Endothelial cell of umbilical vein (primary cell): Measurements from ENCODE around the gene FIBCD1. TPM values are rescaled to one million over a fixed set of nuclear protein-coding genes. Genes with fewer than 3 reads are reported as not detected.

ENCODE experiments used
- BruUV-seq: library from RNA; stranded (reverse); fragments of 400-500 nt; replicated peaks from 2 replicates; lab custom pipeline; 2021; lab: Mats Ljungman, UMichigan
- CTCF ChIA-PET: fragments of 300-600, 350-600 bp; sonication (Branson Sonifier 250); formaldehyde crosslinking; loops from one replicate; lab custom pipeline; 2021; ENCODE audit warnings: antibody characterized with exemption, inconsistent platforms; lab: Charles Lee
- POLR2A ChIA-PET: fragments of 300-600, 350-600 bp; sonication (Branson Sonifier 250); formaldehyde crosslinking; loops from one replicate; lab custom pipeline; 2021; ENCODE audit warnings: antibody characterized with exemption, inconsistent platforms; lab: Charles Lee
- DNase-seq: peaks from one replicate; pipeline ENCODE4 v3.0.0-alpha.2; 2011; ENCODE audit warnings: low read depth, low spot score
- FAIRE-seq: peaks from 2 replicates; lab custom pipeline; 2011; peaks lifted over from hg19 to GRCh38; lab: Jason Lieb, UNC
- H2AFZ ChIP-seq: 2 replicates; pipeline ENCODE4 v1.6.0; 2012; ENCODE audit warnings: low read depth, low read length, control low read depth, inconsistent platforms
- H3K27ac ChIP-seq: 2 replicates; pipeline ENCODE4 v1.5.1; 2011; ENCODE audit warnings: low read depth, mild to moderate bottlenecking, control low read depth, low read length, moderate library complexity; ENCODE audit not compliant: insufficient read depth
- H3K27me3 ChIP-seq, 2 experiments: 2 replicates each; pipeline versions ENCODE4 v1.6.0 to v1.6.1; 2011; ENCODE audit warnings: low read length in 2 of 2, mixed read lengths in 1 of 2; ENCODE audit not compliant: control insufficient read depth in 2 of 2, insufficient read depth in 2 of 2
- H3K36me3 ChIP-seq, 2 experiments: 2 replicates in 1 of 2; 3 replicates in 1 of 2; pipeline ENCODE4 v1.5.1; 2011; ENCODE audit warnings: low read length in 2 of 2, mild to moderate bottlenecking in 1 of 2, moderate library complexity in 1 of 2; ENCODE audit not compliant: control insufficient read depth in 2 of 2, insufficient read depth in 2 of 2; ENCODE audit errors: extremely low read depth in 1 of 2
- H3K4me1 ChIP-seq: 3 replicates; pipeline ENCODE4 v1.5.1; 2011; ENCODE audit warnings: mild to moderate bottlenecking, low read length; ENCODE audit not compliant: control insufficient read depth, insufficient read depth; ENCODE audit errors: extremely low read depth
- H3K4me2 ChIP-seq: 2 replicates; pipeline ENCODE4 v1.6.1; 2011; ENCODE audit warnings: low read length, control low read depth, mixed read lengths; ENCODE audit not compliant: insufficient read depth
- H3K4me3 ChIP-seq, 3 experiments: fragments of 200-600 bp in 1 of 3; sonication (generic), shearing (Covaris generic) in 1 of 3; replicated peaks in 1 of 3; 2 replicates each; pipeline ENCODE4 v1.5.1; 2011 to 2016; ENCODE audit warnings: control low read depth in 3 of 3, low read length in 3 of 3, mild to moderate bottlenecking in 2 of 3, inconsistent platforms in 1 of 3, low read depth in 1 of 3, moderate library complexity in 1 of 3; ENCODE audit not compliant: insufficient read depth in 1 of 3
- H3K79me2 ChIP-seq: 2 replicates; pipeline ENCODE4 v1.6.0; 2012; ENCODE audit warnings: low read length, inconsistent platforms; ENCODE audit not compliant: control insufficient read depth, insufficient read depth
- H3K9ac ChIP-seq: replicated peaks from 2 replicates; pipeline ENCODE3; 2011; ENCODE audit warnings: low read length, control low read depth; ENCODE audit not compliant: insufficient read depth; ENCODE audit errors: extremely low read depth
- H3K9me1 ChIP-seq: replicated peaks from 3 replicates; pipeline ENCODE4 v1.6.0; 2011; ENCODE audit warnings: mild to moderate bottlenecking, low read length; ENCODE audit not compliant: control insufficient read depth, insufficient read depth; ENCODE audit errors: extremely low read depth
- H3K9me3 ChIP-seq: replicated peaks from 2 replicates; pipeline ENCODE4 v1.5.1; 2012; ENCODE audit warnings: low read length, inconsistent platforms; ENCODE audit not compliant: control insufficient read depth, insufficient read depth
- H4K20me1 ChIP-seq: replicated peaks from 2 replicates; pipeline ENCODE3; 2011; ENCODE audit warnings: mild to moderate bottlenecking, low read length; ENCODE audit not compliant: control insufficient read depth, insufficient read depth; ENCODE audit errors: extremely low read depth
- CTCF ChIP-seq, 2 donors: IDR thresholded peaks; 1 replicate in 1 of 2; 2 replicates in 1 of 2; pipeline ENCODE4 v1.5.1; 2011; ENCODE audit warnings: low read length in 2 of 2, mild to moderate bottlenecking in 2 of 2, moderate library complexity in 2 of 2, control low read depth in 1 of 2, inconsistent platforms in 1 of 2, low read depth in 1 of 2; ENCODE audit not compliant: insufficient read depth in 1 of 2; ENCODE audit errors: extremely low read depth in 1 of 2
- EZH2 ChIP-seq: IDR thresholded peaks from 2 replicates; pipeline ENCODE4 v1.6.1; 2012; ENCODE audit warnings: borderline replicate concordance, low read depth, mild to moderate bottlenecking, moderate library complexity, low read length, inconsistent platforms; ENCODE audit not compliant: severe bottlenecking
- FOS ChIP-seq: IDR thresholded peaks from 2 replicates; pipeline ENCODE4 v1.6.1; 2011; ENCODE audit warnings: mild to moderate bottlenecking, low read length, moderate library complexity, borderline replicate concordance; ENCODE audit not compliant: insufficient read depth
- GATA2 ChIP-seq: IDR thresholded peaks from 2 replicates; pipeline ENCODE4 v1.7.0; 2011; ENCODE audit warnings: low read depth, mild to moderate bottlenecking, moderate library complexity, mixed read lengths, low read length; ENCODE audit not compliant: insufficient read length, insufficient read depth
- JUN ChIP-seq: IDR thresholded peaks from 2 replicates; pipeline ENCODE4 v1.6.1; 2011; ENCODE audit warnings: borderline replicate concordance, low read depth; ENCODE audit not compliant: insufficient read length, insufficient read depth
- MAX ChIP-seq: IDR thresholded peaks from 2 replicates; pipeline ENCODE4 v1.6.1; 2011; ENCODE audit not compliant: insufficient read depth, insufficient read length
- MYC ChIP-seq: IDR thresholded peaks from one replicate; pipeline ENCODE4 v1.6.1; 2011; ENCODE audit warnings: mild to moderate bottlenecking, low read depth, low read length
- POLR2A ChIP-seq: IDR thresholded peaks from 2 replicates; pipeline ENCODE4 v1.6.1; 2012; ENCODE audit warnings: low read depth, mild to moderate bottlenecking, control low read depth, low read length
- POLR2AphosphoS5 ChIP-seq: IDR thresholded peaks from 2 replicates; pipeline ENCODE4 v1.6.1; 2012; ENCODE audit warnings: low read depth, mild to moderate bottlenecking, control low read depth, low read length, moderate library complexity; ENCODE audit not compliant: insufficient read depth
- dilution Hi-C: fragments of 300-500 bp; cut with MboI; formaldehyde crosslinking; loops from one replicate; pipeline ENCODE4 v1.15.0; 2019; ENCODE audit warnings: low sequenced_read_pairs; ENCODE audit not compliant: extremely low pct_ligation_motif_present
- intact Hi-C: fragments of 100-400 bp; cut with micrococcal nuclease; formaldehyde crosslinking; loops from one replicate; pipeline ENCODE4 v1.10.0; 2022
- polyA plus RNA-seq, 4 experiments: library from polyadenylated mRNA; depleted of rRNA in 3 of 4; stranded (reverse) in 3 of 4; unstranded in 1 of 4; fragments of >200 nt; gene quantifications; 2 replicates each; pipeline versions ENCODE4 v1.2.1 to v1.2.3, GENCODE V29; 2011 to 2012; ENCODE audit warnings: missing spikeins in 1 of 4
- total RNA-seq: library from RNA; stranded (reverse); gene quantifications from 2 replicates; pipeline ENCODE4 v1.2.3, GENCODE V29; 2021

FIBCD1 gene
- total and polyA plus RNA-seq, 2 donors (not counting 3 experiments of a cell fraction or from before 2014, with no cell fraction given), result 0.14 TPM; not detected in 1

- ChIA-PET POLR2A (no interaction called here), CTCF (interaction anchor here (1.0 kb wide), 1 partner anchor 14 kb away, joined by 3 read pairs; no protein-coding TSS in a partner anchor)
- H2AFZ ChIP-seq, result no peak overlapping the region
- dilution Hi-C loops, result no loop called here
- H3K27ac ChIP-seq, result no peak overlapping the region
- DNase-seq, result no peak
- BruUV-seq, result no TSS peak
- no peaks in the 10 kb centered on the region for H3K36me3 ChIP-seq
- peaks cover 0 to 3% of the 10 kb centered on the region in 2 experiments for H3K27me3 ChIP-seq
- no peak for FAIRE-seq
- no peak overlapping the region for H3K9ac ChIP-seq
- no peaks in the 10 kb centered on the region for H3K9me3 ChIP-seq
- H3K4me3 ChIP-seq, result no peak overlapping the region
- TF ChIP-seq MAX (no peak), FOS (no peak), GATA2 (no peak)
- no peaks in the 10 kb centered on the region for H3K79me2 ChIP-seq
- no peaks in the 10 kb centered on the region for H3K9me1 ChIP-seq
- peaks cover 7% of the 10 kb centered on the region for H3K4me1 ChIP-seq
- no peaks in the 10 kb centered on the region for H4K20me1 ChIP-seq
- no peak overlapping the region for H3K4me2 ChIP-seq
- intact Hi-C loops, result no loop called here
These were observed 13.9 kb downstream of the FIBCD1 start for GRCh38 chr9:130925050-130925678.

GRCh38 chr9:130924448-130924788 lies 14.6 kb downstream of the FIBCD1 start:
- no peak overlapping the region for H3K9ac ChIP-seq
- H3K4me2 ChIP-seq, result no peak overlapping the region
- intact Hi-C loops, result no loop called here
- FAIRE-seq (no peak), DNase-seq (no peak)
- no peaks in the 10 kb centered on the region for H3K9me3 ChIP-seq
- no peaks in the 10 kb centered on the region for H3K79me2 ChIP-seq
- H3K27me3 ChIP-seq, result peaks cover 0 to 3% of the 10 kb centered on the region in 2 experiments
- H3K4me1 ChIP-seq, result peaks cover 7% of the 10 kb centered on the region
- dilution Hi-C loops, result no loop called here
- H2AFZ ChIP-seq, result no peak overlapping the region
- TF ChIP-seq POLR2AphosphoS5 (no peak), FOS (no peak), POLR2A (no peak), MYC (no peak), MAX (no peak), EZH2 (no peak), CTCF (IDR thresholded peaks at IDR 0.05; ENCODE audit: extremely low read depth in 1 of 2, insufficient read depth in 1 of 2, low read depth in 1 of 2, low read length in 2 of 2) (no peak), JUN (no peak), GATA2 (no peak)
- no peaks in the 10 kb centered on the region for H3K36me3 ChIP-seq
- no peak overlapping the region for H3K4me3 ChIP-seq
- no peaks in the 10 kb centered on the region for H3K9me1 ChIP-seq
- H4K20me1 ChIP-seq, result no peaks in the 10 kb centered on the region
- ChIA-PET POLR2A (no interaction called here), CTCF (no interaction called here)
- no peak overlapping the region for H3K27ac ChIP-seq
- no TSS peak for BruUV-seq
